Activated gamma-delta T cell (primary cell): Measurements from ENCODE around the gene MYH15.

Experiments
- DNase-seq: peaks from one replicate; lab custom pipeline; 2025; lab: John Stamatoyannopoulos, UW

MYH15 gene

DNA sequence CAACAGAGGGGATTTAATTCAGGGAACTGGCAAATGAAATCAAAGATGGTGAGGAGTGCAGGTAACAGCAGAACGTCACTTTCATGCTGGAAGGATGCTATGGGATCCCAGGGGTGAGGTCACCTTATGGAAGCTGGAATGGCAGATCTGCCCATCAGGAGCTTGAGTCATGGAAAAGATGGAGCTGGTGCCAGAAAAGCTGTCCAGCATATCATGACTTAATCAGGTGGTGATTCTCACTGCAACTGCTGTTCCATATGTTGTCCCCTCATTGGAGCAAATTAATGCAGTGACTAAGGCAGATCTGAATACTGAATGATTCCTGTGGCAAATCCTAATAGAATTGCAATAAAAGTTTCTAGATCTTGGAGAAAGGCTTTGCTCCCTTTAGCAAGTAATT lies 175.7 kb downstream of the MYH15 start:
- DNase-seq: no peak

DNA sequence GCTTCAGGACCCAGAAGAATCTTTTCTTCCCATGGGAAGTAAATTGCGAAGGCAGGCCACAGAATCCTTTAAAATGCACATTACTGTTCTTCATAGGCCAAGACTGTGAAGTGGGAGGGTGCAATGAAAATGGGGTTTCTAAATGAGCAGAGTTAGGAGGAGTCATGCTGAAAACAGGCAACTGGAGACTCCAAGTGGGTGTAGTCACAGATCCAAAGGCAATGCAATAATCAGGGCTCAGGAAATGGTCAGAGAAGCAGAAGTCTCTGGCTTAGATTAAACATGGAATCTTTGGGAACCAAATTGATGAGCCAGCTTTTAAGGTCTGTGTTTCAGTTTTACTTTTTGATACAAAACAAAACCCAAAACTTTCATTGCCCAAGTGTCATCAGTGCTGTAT lies 176.4 kb downstream of the MYH15 start:
- DNase-seq: no peak

DNA sequence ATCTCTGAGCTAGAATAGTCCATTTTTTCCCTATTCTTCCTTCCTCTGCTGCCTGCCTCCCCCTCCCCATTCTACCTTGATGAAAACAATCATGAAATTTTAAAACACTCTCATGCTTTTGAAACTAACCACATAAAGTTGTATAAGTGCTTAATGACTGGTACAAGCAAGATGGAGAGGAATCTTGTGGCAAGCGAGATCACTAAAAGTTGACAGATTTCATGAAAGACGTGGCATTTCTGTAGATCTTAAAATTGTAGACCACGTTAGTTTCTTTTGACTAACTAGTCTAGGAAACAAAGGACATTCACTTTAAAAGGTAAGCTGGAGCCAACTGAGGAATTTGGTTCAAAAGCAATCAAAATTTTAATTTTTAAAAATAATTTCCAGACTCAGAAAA lies 178.6 kb downstream of the MYH15 start:
- DNase-seq: no peak
